GM12878 (cell line): Measurements from ENCODE around the gene SIK3. TPM values are rescaled to one million over a fixed set of nuclear protein-coding genes. Genes with fewer than 3 reads are reported as not detected.

Source experiments
- ATAC-seq: fragments of 200-7000 bp; cut with Tn5 transposase; 3 replicates; pipeline ENCODE4 v1.9.1; 2020; ENCODE audit warnings: mild to moderate bottlenecking, moderate library complexity
- BruUV-seq: library from RNA; stranded (reverse); fragments of 400-500 nt; replicated peaks from 2 replicates; lab custom pipeline; 2021; lab: Mats Ljungman, UMichigan
- CTCF ChIA-PET: fragments of 300-600 bp; sonication (Branson Sonifier 250); formaldehyde crosslinking; extraction: SDS; loops from one replicate; lab custom pipeline; 2021; ENCODE audit warnings: inconsistent platforms; lab: Yijun Ruan, JAX
- POLR2A ChIA-PET: fragments of 350-600 bp; formaldehyde crosslinking; extraction: SDS; loops from one replicate; lab custom pipeline; 2021; ENCODE audit warnings: inconsistent platforms; lab: Charles Lee
- RAD21 ChIA-PET: fragments of 300-600 bp; sonication (Branson Sonifier 250); formaldehyde crosslinking; loops from one replicate; lab custom pipeline; 2023; ENCODE audit warnings: antibody characterized with exemption; ENCODE audit not compliant: unreplicated experiment; lab: Charles Lee
- SMC1A ChIA-PET: fragments of 300-600 bp; sonication (Branson Sonifier 250); formaldehyde crosslinking; loops from one replicate; lab custom pipeline; 2023; ENCODE audit not compliant: unreplicated experiment, uncharacterized antibody; lab: Charles Lee
- DNase-seq: peaks from one replicate; pipeline ENCODE4 v3.0.0-alpha.2; 2011; ENCODE audit warnings: low read depth, low spot score
- FAIRE-seq: peaks from 3 replicates; lab custom pipeline; 2011; peaks lifted over from hg19 to GRCh38; lab: Jason Lieb, UNC
- H2AFZ ChIP-seq: 2 replicates; pipeline ENCODE4 v1.6.0; 2011; ENCODE audit warnings: low read depth, low read length, control low read depth; ENCODE audit not compliant: control insufficient read depth
- H3K27ac ChIP-seq: 2 replicates; pipeline ENCODE4 v1.5.1; 2011; ENCODE audit warnings: control low read depth; ENCODE audit not compliant: control insufficient read depth, insufficient read depth
- H3K27me3 ChIP-seq, 2 experiments: replicated peaks in 1 of 2; 2 replicates each; pipeline versions ENCODE4 v1.6.0 to v1.6.1; 2011; ENCODE audit warnings: low read length in 1 of 2; ENCODE audit not compliant: control insufficient read depth in 2 of 2, insufficient read depth in 2 of 2
- H3K36me3 ChIP-seq, 2 experiments: 2 replicates each; pipeline ENCODE4 v1.5.1; 2011; ENCODE audit warnings: low read length in 1 of 2; ENCODE audit not compliant: control insufficient read depth in 2 of 2, insufficient read depth in 2 of 2
- H3K4me1 ChIP-seq: 2 replicates; pipeline ENCODE4 v1.6.1; 2011; ENCODE audit warnings: mild to moderate bottlenecking, low read length, moderate library complexity, mixed read lengths; ENCODE audit not compliant: control insufficient read depth, insufficient read depth
- H3K4me2 ChIP-seq: 2 replicates; pipeline ENCODE4 v1.6.0; 2011; ENCODE audit warnings: control low read depth; ENCODE audit not compliant: control insufficient read depth, insufficient read depth
- H3K4me3 ChIP-seq: fragments of 200-600 bp; sonication (generic); 2 replicates; pipeline ENCODE4 v1.5.1; 2016
- H3K79me2 ChIP-seq: 2 replicates; pipeline ENCODE4 v1.6.0; 2011; ENCODE audit warnings: low read length; ENCODE audit not compliant: control insufficient read depth, insufficient read depth
- H3K9ac ChIP-seq: 2 replicates; pipeline ENCODE4 v1.8.0; 2011; ENCODE audit warnings: low read length, control low read depth, mixed read lengths; ENCODE audit not compliant: control insufficient read depth, insufficient read depth
- H3K9me3 ChIP-seq: replicated peaks from 3 replicates; pipeline ENCODE4 v1.5.1; 2011; ENCODE audit warnings: mild to moderate bottlenecking, low read length; ENCODE audit not compliant: control insufficient read depth, insufficient read depth
- H4K20me1 ChIP-seq: 2 replicates; pipeline ENCODE4 v1.6.0; 2011; ENCODE audit not compliant: control insufficient read depth, insufficient read depth
- CHD4 ChIP-seq: fragments of 200-600 bp; sonication (generic); IDR thresholded peaks from 2 replicates; pipeline ENCODE4 v1.6.1; 2016; ENCODE audit warnings: mild to moderate bottlenecking
- E2F8 ChIP-seq: fragments of 450-650 bp; IDR thresholded peaks from 2 replicates; pipeline ENCODE4 v1.6.1; 2018; ENCODE audit warnings: mild to moderate bottlenecking, low read depth, moderate library complexity; ENCODE audit not compliant: partially characterized antibody
- ETV6 ChIP-seq, 2 experiments: fragments of 450-650 bp in 1 of 2; IDR thresholded peaks in 1 of 2; conservative IDR thresholded peaks in 1 of 2; 2 replicates each; pipeline ENCODE4 v1.6.1; 2014; ENCODE audit warnings: antibody characterized with exemption in 1 of 2, borderline replicate concordance in 1 of 2, low read depth in 1 of 2, mild to moderate bottlenecking in 1 of 2, moderate library complexity in 1 of 2
- IRF4 ChIP-seq: IDR thresholded peaks from 2 replicates; pipeline ENCODE4 v1.6.1; 2011; ENCODE audit warnings: low read depth, low read length
- JUND ChIP-seq: IDR thresholded peaks from 2 replicates; pipeline ENCODE4 v1.6.1; 2012; ENCODE audit warnings: low read depth, mild to moderate bottlenecking, low read length, improper control_type of control experiment, moderate library complexity
- NKRF ChIP-seq: fragments of 450-650 bp; conservative IDR thresholded peaks from 2 replicates; pipeline ENCODE4 v1.6.1; 2017; ENCODE audit warnings: mild to moderate bottlenecking, moderate library complexity
- POLR2AphosphoS5 ChIP-seq: IDR thresholded peaks from 2 replicates; pipeline ENCODE4 v1.6.1; 2011; ENCODE audit warnings: mild to moderate bottlenecking, low read length, inconsistent platforms
- SPI1 ChIP-seq: IDR thresholded peaks from 2 replicates; pipeline ENCODE4 v1.6.1; 2011; ENCODE audit warnings: low read depth, mild to moderate bottlenecking, low read length, moderate library complexity, borderline replicate concordance; ENCODE audit not compliant: insufficient read depth
- SREBF1 ChIP-seq: IDR thresholded peaks from 2 replicates; pipeline ENCODE4 v1.6.1; 2012; ENCODE audit warnings: mild to moderate bottlenecking, low read length
- ZNF622 ChIP-seq: fragments of 450-650 bp; IDR thresholded peaks from 2 replicates; pipeline ENCODE4 v1.6.1; 2017; ENCODE audit warnings: mild to moderate bottlenecking, inconsistent platforms
- WGBS: methylation state at CpG from one replicate; pipeline ENCODE4 v1.1.6; 2016; ENCODE audit warnings: low lambda C conversion rate; ENCODE audit not compliant: insufficient replicate concordance, insufficient coverage; ENCODE audit errors: missing lambda C conversion rate; 5-methylcytosine and 5-hydroxymethylcytosine counted together
- in situ Hi-C: fragments of 300-500 bp; cut with MboI; formaldehyde crosslinking; loops from 9 replicates; pipeline ENCODE4 v1.14.3; 2018; ENCODE audit warnings: mixed read lengths
- intact Hi-C: fragments of 100-400 bp; cut with micrococcal nuclease; formaldehyde crosslinking; loops from one replicate; pipeline ENCODE4 v1.14.2; 2022; ENCODE audit not compliant: unreplicated experiment
- polyA plus RNA-seq, 11 experiments: library from polyadenylated mRNA; depleted of rRNA in 4 of 11; unstranded in 6 of 11; stranded (reverse) in 5 of 11; fragments of >200 nt; fragmentation: Nextera tagmentation in 4 of 11; fragmentation: Illumina TruSeq in 1 of 11; extraction: Ambion mirVana in 4 of 11; extraction: Trizol in 1 of 11; gene quantifications; 1 replicate in 1 of 11; 2 replicates in 10 of 11; pipeline versions ENCODE4 v1.2.1 to v1.2.3, GENCODE V29; 2011 to 2016; ENCODE audit warnings: inconsistent platforms in 2 of 11, missing spikeins in 2 of 11, low read depth in 1 of 11
- total RNA-seq, 4 experiments: library from RNA; depleted of rRNA in 3 of 4; stranded (reverse); fragments of >200 nt in 3 of 4; fragmentation: Illumina TruSeq in 1 of 4; extraction: Trizol in 1 of 4; gene quantifications; 2 replicates each; pipeline versions ENCODE4 v1.2.1 to v1.2.3, GENCODE V29; 2013 to 2021
- TF ChIP-seq, protein P1 (sequence below), 3 experiments: IDR thresholded peaks in 2 of 3; conservative IDR thresholded peaks in 1 of 3; 2 replicates each; pipeline ENCODE4 v1.5.1; 2011; ENCODE audit warnings: low read depth in 3 of 3, low read length in 3 of 3, mild to moderate bottlenecking in 3 of 3, control low read depth in 2 of 3, moderate library complexity in 2 of 3, inconsistent platforms in 1 of 3, mixed read lengths in 1 of 3; ENCODE audit not compliant: control insufficient read depth in 2 of 3, insufficient read depth in 1 of 3; ENCODE audit errors: extremely low read depth in 1 of 3
- TF ChIP-seq, protein P2 (sequence below): fragments of 450-650 bp; formaldehyde crosslinking; IDR thresholded peaks from 2 replicates; pipeline ENCODE4 v1.4.0; 2020; ENCODE audit warnings: mild to moderate bottlenecking, moderate library complexity

SIK3 gene
- total and polyA plus RNA-seq, 10 of the 15 experiments (the other 5 are each of a cell fraction or from before 2014, with no cell fraction given) = 2.5 to 31.9 (median 11.1) TPM

DNA sequence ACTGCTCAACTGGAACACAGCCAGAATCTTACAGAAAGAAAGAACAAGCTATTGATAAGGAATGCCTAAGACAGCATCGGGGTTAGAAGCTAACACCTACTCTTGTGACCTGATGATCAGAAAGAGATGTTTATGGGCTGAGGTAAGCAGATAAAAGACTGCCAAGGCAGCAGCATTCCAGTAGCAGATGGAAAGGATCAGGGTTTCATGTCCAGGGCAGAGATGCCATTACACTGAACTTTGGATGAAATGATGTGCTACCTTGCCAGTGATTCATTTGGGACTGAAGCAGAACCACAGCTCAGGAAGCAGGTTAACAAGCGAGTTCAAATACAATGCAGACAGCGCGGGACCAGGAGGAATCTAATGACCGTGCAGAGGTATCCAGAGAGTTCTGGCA is 233.7 kb downstream of the SIK3 start (continued):
- TF ChIP-seq ETV6 (conservative IDR thresholded peaks at IDR 0.05 in 1 of 2, IDR thresholded peaks at IDR 0.05 in 1 of 2; ENCODE audit: borderline replicate concordance in 1 of 2, low read depth in 1 of 2) (no peak), SPI1 (no peak), CHD4 (no peak), SREBF1 (no peak)
- TF ChIP-seq, protein P1, sequence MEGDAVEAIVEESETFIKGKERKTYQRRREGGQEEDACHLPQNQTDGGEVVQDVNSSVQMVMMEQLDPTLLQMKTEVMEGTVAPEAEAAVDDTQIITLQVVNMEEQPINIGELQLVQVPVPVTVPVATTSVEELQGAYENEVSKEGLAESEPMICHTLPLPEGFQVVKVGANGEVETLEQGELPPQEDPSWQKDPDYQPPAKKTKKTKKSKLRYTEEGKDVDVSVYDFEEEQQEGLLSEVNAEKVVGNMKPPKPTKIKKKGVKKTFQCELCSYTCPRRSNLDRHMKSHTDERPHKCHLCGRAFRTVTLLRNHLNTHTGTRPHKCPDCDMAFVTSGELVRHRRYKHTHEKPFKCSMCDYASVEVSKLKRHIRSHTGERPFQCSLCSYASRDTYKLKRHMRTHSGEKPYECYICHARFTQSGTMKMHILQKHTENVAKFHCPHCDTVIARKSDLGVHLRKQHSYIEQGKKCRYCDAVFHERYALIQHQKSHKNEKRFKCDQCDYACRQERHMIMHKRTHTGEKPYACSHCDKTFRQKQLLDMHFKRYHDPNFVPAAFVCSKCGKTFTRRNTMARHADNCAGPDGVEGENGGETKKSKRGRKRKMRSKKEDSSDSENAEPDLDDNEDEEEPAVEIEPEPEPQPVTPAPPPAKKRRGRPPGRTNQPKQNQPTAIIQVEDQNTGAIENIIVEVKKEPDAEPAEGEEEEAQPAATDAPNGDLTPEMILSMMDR (IDR thresholded peaks at IDR 0.05 in 2 of 3, conservative IDR thresholded peaks at IDR 0.05 in 1 of 3; ENCODE audit: control insufficient read depth in 2 of 3, extremely low read depth in 1 of 3, insufficient read depth in 1 of 3, low read depth in 3 of 3, low read length in 3 of 3) = no peak
- TF ChIP-seq, protein P2, sequence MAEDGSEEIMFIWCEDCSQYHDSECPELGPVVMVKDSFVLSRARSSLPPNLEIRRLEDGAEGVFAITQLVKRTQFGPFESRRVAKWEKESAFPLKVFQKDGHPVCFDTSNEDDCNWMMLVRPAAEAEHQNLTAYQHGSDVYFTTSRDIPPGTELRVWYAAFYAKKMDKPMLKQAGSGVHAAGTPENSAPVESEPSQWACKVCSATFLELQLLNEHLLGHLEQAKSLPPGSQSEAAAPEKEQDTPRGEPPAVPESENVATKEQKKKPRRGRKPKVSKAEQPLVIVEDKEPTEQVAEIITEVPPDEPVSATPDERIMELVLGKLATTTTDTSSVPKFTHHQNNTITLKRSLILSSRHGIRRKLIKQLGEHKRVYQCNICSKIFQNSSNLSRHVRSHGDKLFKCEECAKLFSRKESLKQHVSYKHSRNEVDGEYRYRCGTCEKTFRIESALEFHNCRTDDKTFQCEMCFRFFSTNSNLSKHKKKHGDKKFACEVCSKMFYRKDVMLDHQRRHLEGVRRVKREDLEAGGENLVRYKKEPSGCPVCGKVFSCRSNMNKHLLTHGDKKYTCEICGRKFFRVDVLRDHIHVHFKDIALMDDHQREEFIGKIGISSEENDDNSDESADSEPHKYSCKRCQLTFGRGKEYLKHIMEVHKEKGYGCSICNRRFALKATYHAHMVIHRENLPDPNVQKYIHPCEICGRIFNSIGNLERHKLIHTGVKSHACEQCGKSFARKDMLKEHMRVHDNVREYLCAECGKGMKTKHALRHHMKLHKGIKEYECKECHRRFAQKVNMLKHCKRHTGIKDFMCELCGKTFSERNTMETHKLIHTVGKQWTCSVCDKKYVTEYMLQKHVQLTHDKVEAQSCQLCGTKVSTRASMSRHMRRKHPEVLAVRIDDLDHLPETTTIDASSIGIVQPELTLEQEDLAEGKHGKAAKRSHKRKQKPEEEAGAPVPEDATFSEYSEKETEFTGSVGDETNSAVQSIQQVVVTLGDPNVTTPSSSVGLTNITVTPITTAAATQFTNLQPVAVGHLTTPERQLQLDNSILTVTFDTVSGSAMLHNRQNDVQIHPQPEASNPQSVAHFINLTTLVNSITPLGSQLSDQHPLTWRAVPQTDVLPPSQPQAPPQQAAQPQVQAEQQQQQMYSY (CRISPR knock-in tag) = no peak

- whole genome bisulfite sequencing = 93% methylated on average over 3 of the region's 3 CpGs
- Histone ChIP-seq H4K20me1 (no peaks in the 10 kb centered on the region), H3K27me3 (no peaks in the 10 kb centered on the region), H3K4me2 (no peak overlapping the region), H3K9me3 (no peaks in the 10 kb centered on the region), H3K79me2 (no peaks in the 10 kb centered on the region), H3K27ac (no peak overlapping the region), H3K9ac (no peak overlapping the region), H2AFZ (no peak overlapping the region), H3K4me3 (no peak overlapping the region), H3K36me3 (peaks cover 11 to 13% of the 10 kb centered on the region in 2 experiments; a peak in 3 of 4 replicates), H3K4me1 (no peaks in the 10 kb centered on the region)
- ATAC-seq = no peak
- no TSS peak for BruUV-seq
- in situ Hi-C loops = no loop called here
- no peak for FAIRE-seq
- ChIA-PET SMC1A (no interaction called here), POLR2A (no interaction called here), CTCF (interaction anchor here (1.6 to 2.2 kb wide), 2 partner anchors 27 to 243 kb away, joined by 5 read pairs; no protein-coding TSS in a partner anchor), RAD21 (interaction anchor here (2.2 kb wide), 1 partner anchor 10 kb away, joined by 4 read pairs; no protein-coding TSS in a partner anchor)
- DNase-seq = no peak
- intact Hi-C loops = no loop called here
- no peak for TF ChIP-seq E2F8
- TF ChIP-seq IRF4 = no peak
- TF ChIP-seq NKRF = no peak
- TF ChIP-seq POLR2AphosphoS5 = no peak
- no peak for TF ChIP-seq JUND
- no peak for TF ChIP-seq SPI1
- no peak for TF ChIP-seq ZNF622
Measured at GRCh38 chr11:116862951-116863350, 235.3 kb downstream of the SIK3 start.
